Esophagus squamous epithelium (tissue), 4 donors: Measurements from ENCODE around the gene PCDHA3.
"Not testable (repeated sequence)": the region's sequence is repeated elsewhere in the genome, so short reads cannot be mapped to it uniquely, and the experiment has no call there.

Source experiments
- CTCF ChIP-seq, 6 experiments: fragments of 450-650 bp in 4 of 6; fragments of 200-600 bp in 2 of 6; sonication (generic) in 2 of 6; IDR thresholded peaks; one replicate each; pipeline ENCODE4 v1.5.1; 2016 to 2019; ENCODE audit warnings: antibody characterized with exemption in 6 of 6, mild to moderate bottlenecking in 4 of 6, moderate library complexity in 4 of 6
- POLR2A ChIP-seq, 4 donors: fragments of 450-650 bp; IDR thresholded peaks; one replicate each; pipeline ENCODE4 v1.6.1; 2017; ENCODE audit warnings: antibody characterized with exemption in 4 of 4, mild to moderate bottlenecking in 4 of 4, moderate library complexity in 3 of 4

GRCh38 chr5:140834439-140835008, 33.7 kb downstream of the PCDHA3 start:
- TF ChIP-seq POLR2A, CTCF (IDR thresholded peaks at IDR 0.05): not testable (repeated sequence)
